PC-9 (cell line): ENCODE results near the gene CAPN14. TPM values are rescaled to one million over a fixed set of nuclear protein-coding genes. Genes with fewer than 3 reads are reported as not detected.

Experiments
- BruUV-seq: library from RNA; stranded (reverse); fragments of 400-500 nt; replicated peaks from 2 replicates; lab custom pipeline; 2021; lab: Mats Ljungman, UMichigan
- CTCF ChIA-PET: fragments of 300-600 bp; sonication (Branson Sonifier 250); formaldehyde crosslinking; loops from one replicate; lab custom pipeline; 2022; ENCODE audit warnings: antibody characterized with exemption; lab: Charles Lee
- POLR2A ChIA-PET: fragments of 300-600 bp; sonication (Branson Sonifier 250); formaldehyde crosslinking; loops from one replicate; lab custom pipeline; 2022; ENCODE audit warnings: antibody characterized with exemption; ENCODE audit not compliant: unreplicated experiment; lab: Charles Lee
- DNase-seq, 2 experiments: peaks; one replicate each; pipeline versions ENCODE4 v3.0.0 to v3.0.0-alpha.2; 2015 to 2022; ENCODE audit warnings: mixed read lengths in 1 of 2
- H2AFZ ChIP-seq: fragments of 200-600 bp; sonication (generic); 2 replicates; pipeline ENCODE4 v1.8.1; 2017; ENCODE audit warnings: antibody characterized with exemption
- H3F3A ChIP-seq: fragments of 200-600 bp; sonication (generic); 2 replicates; pipeline ENCODE4 v1.8.1; 2017; ENCODE audit warnings: antibody characterized with exemption, mild to moderate bottlenecking, low read depth; ENCODE audit not compliant: insufficient read depth
- H3K27ac ChIP-seq: fragments of 200-600 bp; sonication (generic); 2 replicates; pipeline ENCODE4 v1.6.1; 2016; ENCODE audit warnings: mixed run types
- H3K27me3 ChIP-seq: fragments of 200-600 bp; sonication (generic); 2 replicates; pipeline ENCODE4 v1.6.1; 2016; ENCODE audit warnings: low read depth, mixed run types; ENCODE audit not compliant: insufficient read depth
- H3K36me3 ChIP-seq: fragments of 200-600 bp; sonication (generic); 2 replicates; pipeline ENCODE4 v1.6.1; 2016; ENCODE audit warnings: low read depth, mixed run types
- H3K4me1 ChIP-seq: fragments of 200-600 bp; sonication (generic); replicated peaks from 2 replicates; pipeline ENCODE4 v1.6.1; 2016; ENCODE audit warnings: mixed run types; ENCODE audit not compliant: insufficient read depth
- H3K4me2 ChIP-seq: fragments of 200-600 bp; sonication (generic); 2 replicates; pipeline ENCODE4 v1.6.1; 2017; ENCODE audit warnings: mixed run types
- H3K4me3 ChIP-seq: fragments of 200-600 bp; sonication (generic); 2 replicates; pipeline ENCODE4 v1.6.1; 2016; ENCODE audit warnings: mixed run types
- H3K79me2 ChIP-seq: fragments of 200-600 bp; sonication (generic); 2 replicates; pipeline ENCODE4 v1.6.1; 2017; ENCODE audit warnings: low read depth, mixed run types
- H3K9me2 ChIP-seq: fragments of 200-600 bp; sonication (generic); 2 replicates; pipeline ENCODE4 v1.8.1; 2017; ENCODE audit warnings: mild to moderate bottlenecking; ENCODE audit not compliant: insufficient read depth
- H3K9me3 ChIP-seq: fragments of 200-600 bp; sonication (generic); 2 replicates; pipeline ENCODE4 v1.8.1; 2016; ENCODE audit warnings: low read depth; ENCODE audit not compliant: insufficient read depth
- H4K20me1 ChIP-seq: fragments of 200-600 bp; sonication (generic); 2 replicates; pipeline ENCODE4 v1.8.1; 2017; ENCODE audit not compliant: insufficient read depth
- EZH2 ChIP-seq: fragments of 200-600 bp; sonication (generic); IDR thresholded peaks from 2 replicates; pipeline ENCODE4 v1.8.0; 2017; ENCODE audit warnings: antibody characterized with exemption, low read depth
- intact Hi-C: fragments of 100-400 bp; cut with micrococcal nuclease; formaldehyde crosslinking; loops from one replicate; pipeline ENCODE4 v1.10.0; 2022; ENCODE audit not compliant: unreplicated experiment
- total RNA-seq: library from RNA; stranded (reverse); gene quantifications from 2 replicates; pipeline ENCODE4 v1.2.3, GENCODE V29; 2021
- TF ChIP-seq, protein P1 (sequence below): fragments of 200-600 bp; sonication (generic); conservative IDR thresholded peaks from 2 replicates; pipeline ENCODE4 v1.6.1; 2017; ENCODE audit warnings: mixed run types, antibody characterized with exemption, mild to moderate bottlenecking, moderate library complexity

The CAPN14 gene
- total RNA-seq, 1 experiment from 2014 or later, result 0.35 TPM

DNA sequence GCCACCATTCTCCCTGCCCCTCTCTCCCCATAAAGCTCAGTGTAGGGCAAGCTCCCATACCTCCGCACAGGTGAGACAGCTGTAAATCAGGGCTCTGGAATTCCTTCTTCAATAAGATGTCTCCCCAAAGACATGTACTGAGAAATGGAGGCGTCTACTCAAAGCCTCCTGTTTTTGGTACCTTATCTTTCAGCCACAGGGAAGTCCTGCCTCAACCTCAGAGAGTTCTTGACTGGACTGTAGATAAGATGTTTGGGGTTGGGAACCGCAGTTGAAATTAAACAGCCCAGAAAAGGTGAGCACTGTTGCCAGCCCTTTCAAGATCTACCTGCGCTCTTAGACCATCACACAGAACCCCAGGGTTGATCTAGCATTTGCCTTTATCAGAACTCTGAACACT is 77.6 kb downstream of the CAPN14 start:
- BruUV-seq, result no TSS peak
- ChIA-PET CTCF (no interaction called here), POLR2A (no interaction called here)
- peaks cover 22% of the 10 kb centered on the region for H3K4me1 ChIP-seq
- no peaks in the 10 kb centered on the region for H3K36me3 ChIP-seq
- no peaks in the 10 kb centered on the region for H3K9me3 ChIP-seq
- intact Hi-C loops, result loop anchor here (10.0 kb wide), 1 partner anchor 265 kb away; no protein-coding TSS in a partner anchor
- no peaks in the 10 kb centered on the region for H3K27me3 ChIP-seq
- no peak overlapping the region for H3K4me2 ChIP-seq
- H3K27ac ChIP-seq, result no peak overlapping the region
- no peak for TF ChIP-seq EZH2
- TF ChIP-seq, protein P1, sequence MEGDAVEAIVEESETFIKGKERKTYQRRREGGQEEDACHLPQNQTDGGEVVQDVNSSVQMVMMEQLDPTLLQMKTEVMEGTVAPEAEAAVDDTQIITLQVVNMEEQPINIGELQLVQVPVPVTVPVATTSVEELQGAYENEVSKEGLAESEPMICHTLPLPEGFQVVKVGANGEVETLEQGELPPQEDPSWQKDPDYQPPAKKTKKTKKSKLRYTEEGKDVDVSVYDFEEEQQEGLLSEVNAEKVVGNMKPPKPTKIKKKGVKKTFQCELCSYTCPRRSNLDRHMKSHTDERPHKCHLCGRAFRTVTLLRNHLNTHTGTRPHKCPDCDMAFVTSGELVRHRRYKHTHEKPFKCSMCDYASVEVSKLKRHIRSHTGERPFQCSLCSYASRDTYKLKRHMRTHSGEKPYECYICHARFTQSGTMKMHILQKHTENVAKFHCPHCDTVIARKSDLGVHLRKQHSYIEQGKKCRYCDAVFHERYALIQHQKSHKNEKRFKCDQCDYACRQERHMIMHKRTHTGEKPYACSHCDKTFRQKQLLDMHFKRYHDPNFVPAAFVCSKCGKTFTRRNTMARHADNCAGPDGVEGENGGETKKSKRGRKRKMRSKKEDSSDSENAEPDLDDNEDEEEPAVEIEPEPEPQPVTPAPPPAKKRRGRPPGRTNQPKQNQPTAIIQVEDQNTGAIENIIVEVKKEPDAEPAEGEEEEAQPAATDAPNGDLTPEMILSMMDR, result no peak
- H2AFZ ChIP-seq, result no peak overlapping the region
- DNase-seq, result no peak
- H3K79me2 ChIP-seq, result peaks cover 26% of the 10 kb centered on the region
- H3F3A ChIP-seq, result peaks cover 16% of the 10 kb centered on the region; the same call in 1 of the 2 replicates
- H3K9me2 ChIP-seq, result no peaks in the 10 kb centered on the region
- no peak overlapping the region for H3K4me3 ChIP-seq
- H4K20me1 ChIP-seq, result no peaks in the 10 kb centered on the region

DNA sequence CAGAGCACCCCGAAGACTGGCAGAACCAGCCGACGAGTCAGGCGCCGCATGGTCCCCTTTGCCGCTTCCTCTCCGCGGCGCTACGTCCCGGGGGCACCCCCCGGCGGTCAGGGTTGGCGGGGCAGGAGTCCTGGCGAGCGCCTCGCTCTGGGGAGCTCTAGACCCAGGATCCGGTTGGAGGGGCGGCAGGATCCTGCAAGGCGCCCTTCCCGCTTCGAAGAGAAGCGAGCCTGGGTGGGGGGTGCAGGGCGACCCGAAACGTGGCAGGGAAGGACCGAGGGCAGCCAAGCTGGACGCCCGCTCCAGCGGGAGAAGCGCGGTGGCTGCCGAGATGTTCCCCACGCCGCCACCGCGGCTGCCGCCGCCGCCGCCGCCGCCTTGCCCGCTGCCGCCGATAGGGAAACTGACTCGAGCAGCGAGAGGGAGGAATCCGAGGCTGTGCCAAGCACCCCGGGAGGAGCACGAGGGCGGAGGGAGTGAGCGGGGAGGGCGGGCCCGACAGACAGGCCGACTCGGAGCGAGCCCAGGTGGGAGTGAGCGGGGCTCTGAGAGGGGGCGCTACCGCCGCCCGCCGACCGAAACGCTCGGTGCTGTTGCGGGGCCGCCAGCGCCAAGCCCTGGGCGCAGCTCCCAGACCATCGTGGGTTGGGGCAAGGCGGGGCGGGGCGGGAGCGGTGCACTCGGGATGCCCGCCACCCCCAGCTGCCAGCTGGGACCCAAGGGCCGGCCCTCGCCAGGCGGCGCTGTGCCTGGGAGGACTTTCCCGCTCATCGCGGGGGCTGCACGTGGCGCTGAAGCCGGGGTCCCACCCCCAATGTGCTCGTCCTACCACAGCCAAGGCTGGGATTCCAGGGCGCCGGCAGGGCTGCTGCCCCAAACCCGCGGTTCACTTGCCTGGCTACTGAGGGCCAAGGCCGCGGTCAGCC is 79.0 kb downstream of the CAPN14 start, which contains the start of gene GALNT14:
Gene GALNT14, minus strand, starts transcription at position 404 of the 926 bp plus-strand sequence. Its CDS starts 354 bp downstream, at position 50.
- TF ChIP-seq, protein P1, result peak; percentile 69
- TF ChIP-seq EZH2, result no peak
- Histone ChIP-seq H4K20me1 (no peaks in the 10 kb centered on the region), H3K4me1 (peaks cover 36% of the 10 kb centered on the region), H3K4me3 (peak within 1 kb of the TSS; percentile 66), H2AFZ (peak within 1 kb of the TSS; percentile 91), H3K9me3 (no peaks in the 10 kb centered on the region), H3K27me3 (no peaks in the 10 kb centered on the region), H3K79me2 (peaks cover 40% of the 10 kb centered on the region), H3K36me3 (no peaks in the 10 kb centered on the region), H3K4me2 (peak within 1 kb of the TSS; percentile 76), H3K9me2 (no peaks in the 10 kb centered on the region), H3F3A (peaks cover 23% of the 10 kb centered on the region; the same call in 1 of the 2 replicates), H3K27ac (peak within 1 kb of the TSS; percentile 36; the same call in 1 of the 2 replicates)
- POLR2A ChIA-PET, result interaction anchor here (0.6 kb wide), 1 partner anchor 345 kb away, joined by 4 read pairs; no protein-coding TSS in a partner anchor
- peak; percentile 49 to 64 for DNase-seq
- intact Hi-C loops, result loop anchor here (10.0 kb wide), 1 partner anchor 263 kb away; no protein-coding TSS in a partner anchor
- no TSS peak for BruUV-seq
- CTCF ChIA-PET, result interaction anchor here (0.8 kb wide), 1 partner anchor 195 kb away, joined by 3 read pairs; no protein-coding TSS in a partner anchor

DNA sequence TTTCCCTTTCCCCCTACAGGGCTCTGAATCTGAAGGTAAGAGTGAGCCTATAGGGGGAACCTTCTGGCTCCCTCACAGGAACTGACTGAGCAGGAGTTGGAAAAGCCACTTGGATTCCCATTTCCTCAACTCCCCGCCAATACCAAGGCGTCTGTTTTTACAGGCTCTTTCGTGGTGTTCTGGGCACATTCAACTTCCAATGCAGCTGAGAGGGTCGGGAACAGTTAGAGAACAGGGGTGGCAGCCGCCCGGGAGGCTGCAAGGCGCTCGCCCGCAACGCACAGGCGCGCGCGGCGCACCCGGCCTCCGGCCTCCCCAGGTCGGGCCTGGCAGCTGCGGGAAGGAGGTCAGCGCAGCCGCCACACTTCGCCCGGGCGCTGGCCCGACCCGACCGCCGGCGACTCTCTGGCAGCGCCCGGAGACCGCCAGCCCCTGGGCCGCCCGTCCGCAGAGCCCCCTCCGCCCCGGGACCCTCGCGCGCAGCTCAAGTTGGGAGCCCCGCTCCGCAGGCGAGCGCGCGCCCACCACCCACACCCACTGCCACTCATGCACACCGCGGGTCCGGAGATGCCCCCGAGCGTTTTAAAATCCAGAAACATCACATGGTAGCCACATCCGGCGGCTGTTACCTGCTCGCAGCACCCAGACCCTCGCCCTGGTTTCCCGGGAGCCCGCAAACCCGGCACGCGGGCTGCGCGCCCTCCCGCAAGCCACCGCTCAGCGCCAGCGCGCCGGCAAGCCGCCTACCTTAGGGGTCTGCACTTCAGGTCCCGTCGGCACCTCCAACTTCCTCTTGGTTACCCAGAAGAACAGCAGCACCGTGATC is 79.9 kb downstream of the CAPN14 start:
- Histone ChIP-seq H3K4me3 (peak overlapping the region; percentile 66), H2AFZ (peak overlapping the region; percentile 91), H3K36me3 (no peaks in the 10 kb centered on the region), H3K27me3 (no peaks in the 10 kb centered on the region), H3F3A (peaks cover 31% of the 10 kb centered on the region), H3K4me2 (peak overlapping the region; percentile 76), H3K9me2 (no peaks in the 10 kb centered on the region), H3K27ac (peak overlapping the region; percentile 36; the same call in 1 of the 2 replicates), H3K4me1 (peaks cover 45% of the 10 kb centered on the region), H3K9me3 (no peaks in the 10 kb centered on the region), H3K79me2 (peaks cover 49% of the 10 kb centered on the region), H4K20me1 (no peaks in the 10 kb centered on the region)
- ChIA-PET CTCF (interaction anchor here (0.8 kb wide), 1 partner anchor 196 kb away, joined by 3 read pairs; no protein-coding TSS in a partner anchor), POLR2A (no interaction called here)
- DNase-seq, result peak in 1 of 2 experiments; percentile 2
- BruUV-seq, result no TSS peak
- no peak for TF ChIP-seq EZH2
- TF ChIP-seq, protein P1, result no peak
- intact Hi-C loops, result loop anchor here (10.0 kb wide), 1 partner anchor 263 kb away; no protein-coding TSS in a partner anchor
